Tibial nerve (tissue), 3 donors: ENCODE results near the gene CALML5.

ENCODE experiments used
- CTCF ChIP-seq, 5 experiments: fragments of 200-600 bp in 3 of 5; fragments of 450-650 bp in 2 of 5; sonication (generic) in 3 of 5; IDR thresholded peaks; one replicate each; pipeline ENCODE4 v1.5.1; 2016 to 2019; ENCODE audit warnings: antibody characterized with exemption in 5 of 5, mild to moderate bottlenecking in 3 of 5, moderate library complexity in 2 of 5
- POLR2A ChIP-seq, 2 donors: fragments of 450-650 bp; IDR thresholded peaks; one replicate each; pipeline ENCODE4 v1.6.1; 2017; ENCODE audit warnings: antibody characterized with exemption in 2 of 2, mild to moderate bottlenecking in 2 of 2, moderate library complexity in 2 of 2

- no peak for TF ChIP-seq CTCF (IDR thresholded peaks at IDR 0.05)
- no peak for TF ChIP-seq POLR2A (IDR thresholded peaks at IDR 0.05)
Measured at GRCh38 chr10:5453749-5454489, 45.5 kb downstream of the CALML5 start.
